Measurements from ENCODE around the gene GNAT1. TPM values are rescaled to one million over a fixed set of nuclear protein-coding genes. Genes with fewer than 3 reads are reported as not detected.

Gene GNAT1
- total and polyA plus RNA-seq, 2 of the 13 experiments (the other 11 are each of a cell fraction or from before 2014, with no cell fraction given): 0.15 TPM; not detected in 1

DNA sequence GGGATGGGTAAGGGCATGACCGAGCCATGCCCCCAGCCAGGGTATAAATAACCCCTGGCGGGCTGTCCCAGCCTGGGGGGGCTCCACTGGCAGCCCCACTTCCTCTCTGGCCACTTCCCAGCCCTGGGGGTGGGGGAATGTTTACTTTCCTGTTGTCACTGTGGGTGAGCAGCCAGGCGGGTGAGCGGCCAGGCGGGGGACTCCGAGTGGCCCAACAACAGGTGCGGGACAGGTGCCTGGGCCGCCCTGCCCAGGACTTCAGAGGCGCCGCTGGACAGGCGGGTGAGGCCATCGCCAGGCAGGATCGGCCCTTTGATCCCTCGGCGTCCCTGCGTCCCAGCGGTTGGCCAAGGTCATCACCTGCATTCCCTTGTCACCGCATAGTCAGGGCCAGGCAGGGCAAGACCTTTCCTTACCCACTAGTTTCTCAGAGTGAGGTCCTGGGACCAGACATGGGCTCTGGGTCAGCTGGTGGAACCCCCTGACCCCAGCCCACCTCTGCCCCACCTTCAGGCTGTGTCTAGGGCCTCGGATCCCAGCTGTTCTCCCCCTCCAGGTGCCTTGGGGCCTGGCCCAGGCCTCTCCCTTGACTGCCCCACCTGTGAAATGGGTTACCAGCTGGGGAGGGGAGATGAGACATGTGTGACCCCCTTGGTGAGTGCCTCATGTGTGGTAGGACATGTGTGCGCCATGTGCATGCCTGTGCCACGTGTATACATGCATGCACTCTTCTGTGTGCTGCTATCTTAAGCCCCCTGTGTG, 19.7 kb upstream of the GNAT1 start (continued):
- TF ChIP-seq ZNF18 (CRISPR knock-in tag; IDR thresholded peaks at IDR 0.05; ENCODE audit: insufficient replicate concordance) (peak; percentile 46), ZNF841 (CRISPR knock-in tag; IDR thresholded peaks at IDR 0.05; ENCODE audit: borderline replicate concordance) (no peak), ZNF234 (CRISPR knock-in tag; conservative IDR thresholded peaks at IDR 0.05) (peak; percentile 76; the same call in 1 of the 2 replicates), ZNF543 (CRISPR knock-in tag; IDR thresholded peaks at IDR 0.05) (peak; percentile 84; the same call in 1 of the 2 replicates), NFIB (CRISPR knock-in tag; IDR thresholded peaks at IDR 0.05; ENCODE audit: borderline replicate concordance) (no peak), ZNF136 (CRISPR knock-in tag; IDR thresholded peaks at IDR 0.05; ENCODE audit: low read depth) (peak; percentile 94), KDM5A (IDR thresholded peaks at IDR 0.05; ENCODE audit: borderline replicate concordance, low read length) (peak; percentile 36; the same call in 1 of the 2 replicates), ZNF225 (CRISPR knock-in tag; IDR thresholded peaks at IDR 0.05) (no peak), JUN (CRISPR knock-in tag; IDR thresholded peaks at IDR 0.05) (peak; percentile 70), ZNF737 (CRISPR knock-in tag; IDR thresholded peaks at IDR 0.05; ENCODE audit: borderline replicate concordance) (no peak), ZFP37 (CRISPR knock-in tag; IDR thresholded peaks at IDR 0.05; ENCODE audit: borderline replicate concordance) (no peak), ARID2 (CRISPR knock-in tag; IDR thresholded peaks at IDR 0.05; ENCODE audit: borderline replicate concordance) (no peak), NCOA5 (CRISPR knock-in tag; IDR thresholded peaks at IDR 0.05) (no peak), NR1H2 (CRISPR knock-in tag; IDR thresholded peaks at IDR 0.05; ENCODE audit: borderline replicate concordance, low read depth) (peak; percentile 77; the same call in 1 of the 2 replicates), FOXM1 (CRISPR knock-in tag; IDR thresholded peaks at IDR 0.05) (no peak), ZFP36 (IDR thresholded peaks at IDR 0.05; ENCODE audit: borderline replicate concordance, low read depth, low read length, partially characterized antibody) (no peak), ZNF850 (CRISPR knock-in tag; conservative IDR thresholded peaks at IDR 0.05) (no peak), ARHGAP35 (CRISPR knock-in tag; IDR thresholded peaks at IDR 0.05; ENCODE audit: borderline replicate concordance) (peak; percentile 88; the same call in 1 of the 2 replicates), ELF1 (CRISPR knock-in tag; IDR thresholded peaks at IDR 0.05) (peak; percentile 82), NCOA2 (CRISPR knock-in tag; IDR thresholded peaks at IDR 0.05) (peak; percentile 98), E2F2 (CRISPR knock-in tag; IDR thresholded peaks at IDR 0.05; ENCODE audit: borderline replicate concordance) (no peak)
- TF ChIP-seq, protein P1, sequence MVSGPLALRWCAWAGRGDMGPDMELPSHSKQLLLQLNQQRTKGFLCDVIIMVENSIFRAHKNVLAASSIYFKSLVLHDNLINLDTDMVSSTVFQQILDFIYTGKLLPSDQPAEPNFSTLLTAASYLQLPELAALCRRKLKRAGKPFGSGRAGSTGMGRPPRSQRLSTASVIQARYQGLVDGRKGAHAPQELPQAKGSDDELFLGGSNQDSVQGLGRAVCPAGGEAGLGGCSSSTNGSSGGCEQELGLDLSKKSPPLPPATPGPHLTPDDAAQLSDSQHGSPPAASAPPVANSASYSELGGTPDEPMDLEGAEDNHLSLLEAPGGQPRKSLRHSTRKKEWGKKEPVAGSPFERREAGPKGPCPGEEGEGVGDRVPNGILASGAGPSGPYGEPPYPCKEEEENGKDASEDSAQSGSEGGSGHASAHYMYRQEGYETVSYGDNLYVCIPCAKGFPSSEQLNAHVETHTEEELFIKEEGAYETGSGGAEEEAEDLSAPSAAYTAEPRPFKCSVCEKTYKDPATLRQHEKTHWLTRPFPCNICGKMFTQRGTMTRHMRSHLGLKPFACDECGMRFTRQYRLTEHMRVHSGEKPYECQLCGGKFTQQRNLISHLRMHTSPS (CRISPR knock-in tag; IDR thresholded peaks at IDR 0.05; ENCODE audit: low read depth): peak; percentile 99
- TF ChIP-seq, protein P2, sequence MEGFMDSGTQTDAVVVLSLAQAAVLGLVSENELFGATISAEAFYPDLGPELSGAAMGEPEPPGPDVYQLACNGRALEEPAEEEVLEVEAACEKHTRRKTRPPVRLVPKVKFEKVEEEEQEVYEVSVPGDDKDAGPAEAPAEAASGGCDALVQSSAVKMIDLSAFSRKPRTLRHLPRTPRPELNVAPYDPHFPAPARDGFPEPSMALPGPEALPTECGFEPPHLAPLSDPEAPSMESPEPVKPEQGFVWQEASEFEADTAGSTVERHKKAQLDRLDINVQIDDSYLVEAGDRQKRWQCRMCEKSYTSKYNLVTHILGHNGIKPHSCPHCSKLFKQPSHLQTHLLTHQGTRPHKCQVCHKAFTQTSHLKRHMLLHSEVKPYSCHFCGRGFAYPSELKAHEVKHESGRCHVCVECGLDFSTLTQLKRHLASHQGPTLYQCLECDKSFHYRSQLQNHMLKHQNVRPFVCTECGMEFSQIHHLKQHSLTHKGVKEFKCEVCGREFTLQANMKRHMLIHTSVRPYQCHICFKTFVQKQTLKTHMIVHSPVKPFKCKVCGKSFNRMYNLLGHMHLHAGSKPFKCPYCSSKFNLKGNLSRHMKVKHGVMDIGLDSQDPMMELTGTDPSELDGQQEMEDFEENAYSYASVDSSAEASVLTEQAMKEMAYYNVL (CRISPR knock-in tag; IDR thresholded peaks at IDR 0.05; ENCODE audit: borderline replicate concordance): peak; percentile 95

Measured in HepG2 (cell line).